ENCODE data around the gene SMYD3. TPM values are rescaled to one million over a fixed set of nuclear protein-coding genes. Genes with fewer than 3 reads are reported as not detected.
A peak's percentile ranks its signal among the peaks of the same experiment; 100 is the strongest.

The SMYD3 gene
- polyA plus RNA-seq, 1 donor, result 25.2 TPM

GRCh38 chr1:245906207-245906606 lies 600.9 kb downstream of the SMYD3 start:
- DNase-seq, result no peak

- DNase-seq, result no peak
Measured at GRCh38 chr1:245903851-245904250, 603.2 kb downstream of the SMYD3 start.

GRCh38 chr1:245901565-245901964 lies 605.5 kb downstream of the SMYD3 start:
- DNase-seq, result no peak

- DNase-seq, result no peak
Measured at GRCh38 chr1:245901037-245901436, 606.0 kb downstream of the SMYD3 start.

GRCh38 chr1:245898581-245898980 lies 608.5 kb downstream of the SMYD3 start:
- DNase-seq, result no peak

GRCh38 chr1:245896258-245896657 lies 610.8 kb downstream of the SMYD3 start:
- DNase-seq, result no peak

- DNase-seq, result no peak
Measured at GRCh38 chr1:245895455-245895959, 611.6 kb downstream of the SMYD3 start.

GRCh38 chr1:245894843-245895242 lies 612.2 kb downstream of the SMYD3 start:
- DNase-seq, result no peak

- no peak for DNase-seq
Measured at GRCh38 chr1:245893025-245893424, 614.1 kb downstream of the SMYD3 start.

- DNase-seq, result peak; percentile 20
Measured at GRCh38 chr1:245888809-245889208, 618.3 kb downstream of the SMYD3 start.

GRCh38 chr1:245887829-245888228 lies 619.2 kb downstream of the SMYD3 start:
- DNase-seq, result no peak

- DNase-seq, result no peak
Measured at GRCh38 chr1:245881767-245882391, 625.2 kb downstream of the SMYD3 start.

- DNase-seq, result no peak
Measured at GRCh38 chr1:245880754-245881403, 626.2 kb downstream of the SMYD3 start.

- DNase-seq, result no peak
Measured at GRCh38 chr1:245879091-245879490, 628.0 kb downstream of the SMYD3 start.

- DNase-seq, result no peak
Measured at GRCh38 chr1:245878585-245878984, 628.5 kb downstream of the SMYD3 start.

- DNase-seq, result no peak
Measured at GRCh38 chr1:245877976-245878375, 629.1 kb downstream of the SMYD3 start.

- DNase-seq, result no peak
Measured at GRCh38 chr1:245876586-245876985, 630.5 kb downstream of the SMYD3 start.

- no peak for DNase-seq
Measured at GRCh38 chr1:245875581-245876261, 631.4 kb downstream of the SMYD3 start.

- DNase-seq, result no peak
Measured at GRCh38 chr1:245874942-245875580, 632.0 kb downstream of the SMYD3 start.

- DNase-seq, result no peak
Measured at GRCh38 chr1:245873883-245874671, 633.0 kb downstream of the SMYD3 start.

- no peak for DNase-seq
Measured at GRCh38 chr1:245873068-245873467, 634.0 kb downstream of the SMYD3 start.

GRCh38 chr1:245872475-245872874 lies 634.6 kb downstream of the SMYD3 start:
- DNase-seq, result no peak
